ENCODE results near the gene PNRC2. TPM values are rescaled to one million over a fixed set of nuclear protein-coding genes. Genes with fewer than 3 reads are reported as not detected.

PNRC2 gene
- total RNA-seq, 4 donors from 2014 or later: 147 to 211 (median 186) TPM

- WGBS, 2 donors: 93 to 98% methylated on average over 8 of the region's 8 CpGs
- H3K27ac ChIP-seq: no peak overlapping the region
- TF ChIP-seq CTCF (IDR thresholded peaks at IDR 0.05) (no peak), POLR2A (IDR thresholded peaks at IDR 0.05) (no peak)
- DNase-seq: no peak
- intact Hi-C loops (cut with DNase I): no loop called here
- no peaks in the 10 kb centered on the region for H3K36me3 ChIP-seq
- no peak overlapping the region for H3K4me3 ChIP-seq (replicated peaks in 1 of 3)
- no peaks in the 10 kb centered on the region for H3K9me3 ChIP-seq
- H3K27me3 ChIP-seq: no peaks in the 10 kb centered on the region
- H3K4me1 ChIP-seq: peaks cover 11 to 32% of the 10 kb centered on the region in 2 donors
Measured at GRCh38 chr1:23922321-23922943, 37.2 kb upstream of the PNRC2 start.

DNA sequence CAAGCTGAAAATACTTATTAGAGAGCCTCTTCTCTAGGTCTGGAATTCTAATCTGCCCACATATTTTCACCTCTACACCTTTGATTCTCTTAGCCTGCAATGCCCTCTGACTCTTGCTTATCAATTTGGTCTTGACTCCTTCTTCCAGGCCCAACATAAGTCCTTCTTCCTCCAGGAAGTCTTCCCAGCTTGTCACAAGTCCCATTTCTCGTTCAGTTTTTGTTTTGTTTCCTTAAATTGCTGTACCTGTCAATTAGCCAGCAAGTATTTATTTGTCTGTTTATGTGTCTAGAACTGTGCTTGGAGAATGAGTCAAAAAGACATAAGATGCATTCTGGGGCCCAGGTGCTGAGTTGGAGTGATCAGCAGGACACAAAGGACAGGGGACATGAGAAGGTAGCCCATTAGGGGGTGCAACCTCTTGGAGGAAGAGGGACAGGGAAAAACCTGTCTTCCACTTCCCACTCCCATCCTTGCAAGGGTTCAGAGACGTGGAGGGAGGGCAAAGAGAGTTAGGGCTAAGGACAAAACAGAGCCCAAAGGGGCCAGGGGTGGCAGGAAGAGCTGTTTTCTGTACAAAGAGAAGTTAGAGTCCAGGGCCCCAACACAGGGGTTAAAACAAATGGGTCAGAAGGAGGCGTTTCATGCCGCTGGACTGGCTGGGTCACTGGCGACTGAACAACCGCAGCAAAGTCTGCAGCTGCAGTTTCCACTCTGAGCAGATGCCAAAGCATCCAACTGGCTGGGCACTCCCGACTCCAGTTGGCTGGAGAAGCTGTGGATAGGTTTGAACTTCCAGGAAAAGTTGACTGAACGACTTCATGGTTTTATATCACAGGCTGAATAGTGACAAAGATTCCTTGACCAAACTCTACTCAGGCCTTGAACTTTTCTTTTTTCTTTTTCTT, 35.8 kb upstream of the PNRC2 start:
- Histone ChIP-seq H3K27me3 (no peaks in the 10 kb centered on the region), H3K4me1 (peaks cover 11 to 39% of the 10 kb centered on the region in 2 donors), H3K4me3 (replicated peaks in 1 of 3) (no peak overlapping the region), H3K27ac (peak overlapping the region; percentile 64 to 73 (median 69)), H3K9me3 (no peaks in the 10 kb centered on the region), H3K36me3 (no peaks in the 10 kb centered on the region)
- peak; percentile 74 to 81 for DNase-seq
- 22 to 25% methylated on average over 8 of the region's 8 CpGs for WGBS, 2 donors
- intact Hi-C loops (cut with DNase I): no loop called here
- no peak for TF ChIP-seq CTCF (IDR thresholded peaks at IDR 0.05)
- peak in 1 of 2 donors; percentile 12 for TF ChIP-seq POLR2A (IDR thresholded peaks at IDR 0.05)

DNA sequence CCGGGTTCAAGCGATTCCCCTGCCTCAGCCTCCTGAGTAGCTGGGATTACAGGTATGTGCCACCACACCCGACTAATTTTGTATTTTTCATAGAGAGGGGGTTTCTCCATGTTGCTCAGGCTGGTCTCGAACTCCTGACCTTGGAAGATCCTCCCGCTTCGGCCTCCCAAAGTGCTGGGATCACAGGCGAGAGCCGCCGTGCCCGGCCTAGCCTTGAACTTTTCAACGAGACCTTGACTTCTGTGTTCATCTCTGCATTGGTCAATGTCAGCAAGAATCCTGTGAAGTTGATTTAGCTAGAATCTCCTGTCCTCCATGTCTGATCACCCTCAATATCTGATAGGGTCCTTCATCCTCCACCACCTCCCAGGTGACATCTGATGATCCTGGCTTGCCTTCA, 35.0 kb upstream of the PNRC2 start:
- no peak overlapping the region for H3K4me3 ChIP-seq (replicated peaks in 1 of 3)
- H3K9me3 ChIP-seq: no peaks in the 10 kb centered on the region
- H3K36me3 ChIP-seq: no peaks in the 10 kb centered on the region
- peaks cover 11 to 39% of the 10 kb centered on the region in 2 donors for H3K4me1 ChIP-seq
- H3K27ac ChIP-seq: peak overlapping the region; percentile 48 to 73 (median 59)
- DNase-seq: no peak
- H3K27me3 ChIP-seq: no peaks in the 10 kb centered on the region
- intact Hi-C loops (cut with DNase I): no loop called here
- WGBS, 2 donors: 94 to 99% methylated on average over 11 of the region's 11 CpGs
- TF ChIP-seq CTCF (IDR thresholded peaks at IDR 0.05) (no peak), POLR2A (IDR thresholded peaks at IDR 0.05) (no peak)

DNA sequence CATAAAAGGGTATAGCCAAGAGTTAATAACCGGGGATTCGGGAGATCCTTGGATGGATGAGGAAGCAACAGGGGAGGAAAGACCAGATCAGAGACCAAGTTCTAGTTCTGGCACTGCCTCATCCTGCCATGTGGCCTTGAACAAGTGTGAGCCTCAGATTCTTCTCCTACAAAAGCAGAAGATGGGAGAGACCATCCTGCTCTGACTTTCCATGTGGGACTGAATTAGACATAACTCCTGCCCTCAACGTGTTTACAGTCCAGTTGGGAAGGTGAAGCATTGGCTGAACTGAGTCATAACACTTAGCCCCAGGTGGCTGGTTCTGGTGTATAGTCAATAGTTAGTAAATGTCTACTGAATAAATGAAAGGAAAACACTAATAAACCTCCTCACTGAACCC, 34.3 kb upstream of the PNRC2 start:
- intact Hi-C loops (cut with DNase I): no loop called here
- H3K4me3 ChIP-seq (replicated peaks in 1 of 3): no peak overlapping the region
- H3K4me1 ChIP-seq: peaks cover 5 to 34% of the 10 kb centered on the region in 2 donors
- peak overlapping the region in 1 of 3 donors; percentile 6 for H3K27ac ChIP-seq
- WGBS, 2 donors: 90 to 97% methylated on average over 3 of the region's 3 CpGs
- DNase-seq: no peak
- H3K9me3 ChIP-seq: no peaks in the 10 kb centered on the region
- H3K27me3 ChIP-seq: no peaks in the 10 kb centered on the region
- H3K36me3 ChIP-seq: no peaks in the 10 kb centered on the region
- TF ChIP-seq CTCF (IDR thresholded peaks at IDR 0.05) (no peak), POLR2A (IDR thresholded peaks at IDR 0.05) (no peak)

- Histone ChIP-seq H3K4me3 (replicated peaks in 1 of 3) (no peak overlapping the region), H3K27ac (peak overlapping the region; percentile 73 to 80 (median 79)), H3K27me3 (no peaks in the 10 kb centered on the region), H3K36me3 (no peaks in the 10 kb centered on the region), H3K9me3 (no peaks in the 10 kb centered on the region), H3K4me1 (peaks cover 10 to 37% of the 10 kb centered on the region in 2 donors)
- 67% methylated on average over 1 of the region's 1 CpG for WGBS, 2 donors
- intact Hi-C loops (cut with DNase I): no loop called here
- DNase-seq: peak; percentile 47 to 65
- no peak for TF ChIP-seq POLR2A (IDR thresholded peaks at IDR 0.05)
- peak in 2 of 6 experiments; percentile 2 to 10 for TF ChIP-seq CTCF (IDR thresholded peaks at IDR 0.05)
Measured at GRCh38 chr1:23927097-23927496, 32.5 kb upstream of the PNRC2 start.
